ENCODE results near the gene KLHDC10. TPM values are rescaled to one million over a fixed set of nuclear protein-coding genes. Genes with fewer than 3 reads are reported as not detected.
"Not testable (repeated sequence)": the region's sequence is repeated elsewhere in the genome, so short reads cannot be mapped to it uniquely, and the experiment has no call there.

Gene KLHDC10
- total RNA-seq, 1 donor from 2014 or later, result 30.6 TPM

- no peak for DNase-seq (ENCODE audit: low spot score)
Observed at GRCh38 chr7:130113887-130114286, 43.6 kb downstream of the KLHDC10 start.

GRCh38 chr7:130114374-130114773, 44.0 kb downstream of the KLHDC10 start:
- no peak for DNase-seq (ENCODE audit: low spot score)

GRCh38 chr7:130114776-130115175, 44.4 kb downstream of the KLHDC10 start:
- no peak for DNase-seq (ENCODE audit: low spot score)

GRCh38 chr7:130118294-130118693, 48.0 kb downstream of the KLHDC10 start:
- no peak for DNase-seq (ENCODE audit: low spot score)

- DNase-seq (ENCODE audit: low spot score), result no peak
Observed at GRCh38 chr7:130118801-130119200, 48.5 kb downstream of the KLHDC10 start.

GRCh38 chr7:130123501-130123900, 53.2 kb downstream of the KLHDC10 start:
- no peak for DNase-seq (ENCODE audit: low spot score)

GRCh38 chr7:130124711-130125110, 54.4 kb downstream of the KLHDC10 start:
- no peak for DNase-seq (ENCODE audit: low spot score)

- DNase-seq (ENCODE audit: low spot score), result not testable (repeated sequence)
Observed at GRCh38 chr7:130126840-130127239, 56.5 kb downstream of the KLHDC10 start.

GRCh38 chr7:130127404-130127803, 57.1 kb downstream of the KLHDC10 start:
- DNase-seq (ENCODE audit: low spot score), result no peak

- DNase-seq (ENCODE audit: low spot score), result no peak
Observed at GRCh38 chr7:130127821-130128317, 57.5 kb downstream of the KLHDC10 start.

- DNase-seq (ENCODE audit: low spot score), result no peak
Observed at GRCh38 chr7:130129011-130129411, 58.7 kb downstream of the KLHDC10 start.

- DNase-seq (ENCODE audit: low spot score), result no peak
Observed at GRCh38 chr7:130131191-130131834, 61.0 kb downstream of the KLHDC10 start.

GRCh38 chr7:130131964-130132875, 61.9 kb downstream of the KLHDC10 start:
- DNase-seq (ENCODE audit: low spot score), result no peak

GRCh38 chr7:130133029-130133782, 62.9 kb downstream of the KLHDC10 start:
- no peak for DNase-seq (ENCODE audit: low spot score)

- DNase-seq (ENCODE audit: low spot score), result no peak
Observed at GRCh38 chr7:130134106-130134636, 63.8 kb downstream of the KLHDC10 start.

- DNase-seq (ENCODE audit: low spot score), result no peak
Observed at GRCh38 chr7:130134726-130135125, 64.4 kb downstream of the KLHDC10 start.

GRCh38 chr7:130135208-130136205, 65.2 kb downstream of the KLHDC10 start:
- no peak for DNase-seq (ENCODE audit: low spot score)

- DNase-seq (ENCODE audit: low spot score), result no peak
Observed at GRCh38 chr7:130136579-130137167, 66.3 kb downstream of the KLHDC10 start.

GRCh38 chr7:130137207-130137606, 66.9 kb downstream of the KLHDC10 start:
- no peak for DNase-seq (ENCODE audit: low spot score)
